ENCODE data around the gene PLAAT3.
"Not testable (repeated sequence)": the region's sequence is repeated elsewhere in the genome, so short reads cannot be mapped to it uniquely, and the experiment has no call there.

PLAAT3 gene

GRCh38 chr11:63567044-63567840, 47.0 kb downstream of the PLAAT3 start:
- peak; percentile 91 for DNase-seq (ENCODE audit: low spot score)

- peak; percentile 89 for DNase-seq (ENCODE audit: low spot score)
These were observed 49.4 kb downstream of the PLAAT3 start for GRCh38 chr11:63564784-63565350.

- DNase-seq (ENCODE audit: low spot score) = no peak
These were observed 50.0 kb downstream of the PLAAT3 start for GRCh38 chr11:63564056-63564774.

GRCh38 chr11:63563201-63564055, 50.8 kb downstream of the PLAAT3 start, which contains the start of gene PLAAT2:
PLAAT2 (minus strand) TSS chr11:63563379; CDS start chr11:63563324, 55 bp downstream.
- no peak for DNase-seq (ENCODE audit: low spot score)

GRCh38 chr11:63560506-63561180, 53.6 kb downstream of the PLAAT3 start:
- DNase-seq (ENCODE audit: low spot score) = peak; percentile 48

- no peak for DNase-seq (ENCODE audit: low spot score)
These were observed 55.6 kb downstream of the PLAAT3 start for GRCh38 chr11:63558459-63559157.

GRCh38 chr11:63557570-63557969, 56.7 kb downstream of the PLAAT3 start:
- DNase-seq (ENCODE audit: low spot score) = no peak

- DNase-seq (ENCODE audit: low spot score) = no peak
These were observed 57.7 kb downstream of the PLAAT3 start for GRCh38 chr11:63556404-63557013.

GRCh38 chr11:63554877-63555223, 59.4 kb downstream of the PLAAT3 start:
- DNase-seq (ENCODE audit: low spot score) = no peak

- DNase-seq (ENCODE audit: low spot score) = no peak
These were observed 60.5 kb downstream of the PLAAT3 start for GRCh38 chr11:63553759-63554158.

- DNase-seq (ENCODE audit: low spot score) = no peak
These were observed 61.3 kb downstream of the PLAAT3 start for GRCh38 chr11:63552921-63553320.

GRCh38 chr11:63551889-63552266, 62.4 kb downstream of the PLAAT3 start:
- DNase-seq (ENCODE audit: low spot score) = no peak

GRCh38 chr11:63551091-63551888, 62.9 kb downstream of the PLAAT3 start:
- no peak for DNase-seq (ENCODE audit: low spot score)

GRCh38 chr11:63550156-63550700, 64.0 kb downstream of the PLAAT3 start:
- DNase-seq (ENCODE audit: low spot score) = not testable (repeated sequence)

GRCh38 chr11:63549411-63549810, 64.8 kb downstream of the PLAAT3 start:
- no peak for DNase-seq (ENCODE audit: low spot score)

- no peak for DNase-seq (ENCODE audit: low spot score)
These were observed 66.1 kb downstream of the PLAAT3 start for GRCh38 chr11:63548178-63548577.

- no peak for DNase-seq (ENCODE audit: low spot score)
These were observed 67.2 kb downstream of the PLAAT3 start for GRCh38 chr11:63547061-63547460.

- no peak for DNase-seq (ENCODE audit: low spot score)
These were observed 70.5 kb downstream of the PLAAT3 start for GRCh38 chr11:63543711-63544110.

GRCh38 chr11:63542506-63542905, 71.7 kb downstream of the PLAAT3 start:
- DNase-seq (ENCODE audit: low spot score) = not testable (repeated sequence)
